ENCODE data around the gene PTGFRN. TPM values are rescaled to one million over a fixed set of nuclear protein-coding genes. Genes with fewer than 3 reads are reported as not detected.

The PTGFRN gene
- total and polyA plus RNA-seq, 2 of the 4 experiments (the other 2 are of a cell fraction), result 0.90 to 1.1 TPM

DNA sequence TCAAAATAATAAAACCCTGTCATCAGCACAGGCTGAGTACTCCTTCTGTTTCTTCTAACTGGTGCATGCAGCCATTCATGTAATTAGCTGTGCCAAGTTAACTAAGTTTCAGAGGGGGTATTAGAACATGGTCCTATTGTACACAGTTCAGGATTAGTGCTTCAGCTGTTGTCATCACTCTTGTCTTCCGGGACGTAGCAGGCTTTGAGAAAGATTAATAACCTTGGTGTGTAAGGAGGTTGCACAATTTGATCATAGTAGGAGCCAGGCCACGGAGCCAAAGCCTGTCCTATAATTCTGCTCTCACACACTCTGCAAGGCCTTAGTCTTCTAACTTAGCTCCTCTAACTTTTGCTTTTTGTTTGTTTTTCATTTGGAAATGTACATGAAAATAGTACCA, 44.7 kb downstream of the PTGFRN start:
- DNase-seq (no peak), ATAC-seq (ENCODE audit: low read depth) (no peak)
- Histone ChIP-seq H3K9me3 (ENCODE audit: control insufficient read depth, insufficient read depth, low read length) (no peaks in the 10 kb centered on the region), H3K79me1 (ENCODE audit: low read depth in 1 of 2, low read length in 2 of 2) (no peaks in the 10 kb centered on the region), H3K9me1 (ENCODE audit: insufficient read depth, low read length) (no peaks in the 10 kb centered on the region), H3K4me1 (ENCODE audit: control insufficient read depth, insufficient read depth, low read length) (no peaks in the 10 kb centered on the region), H3K36me3 (ENCODE audit: control insufficient read depth, insufficient read depth, low read length) (no peaks in the 10 kb centered on the region), H3K18ac (ENCODE audit: low read depth, low read length) (no peak overlapping the region), H3K27ac (ENCODE audit: insufficient read depth, low read length) (no peak overlapping the region), H3K4ac (ENCODE audit: low read depth, low read length) (no peak overlapping the region), H3K23ac (ENCODE audit: low read depth, low read length) (no peak overlapping the region), H3K56ac (ENCODE audit: extremely low read depth, insufficient read depth, low read length) (no peak overlapping the region), H2BK5ac (ENCODE audit: low read depth, low read length, poor library complexity, severe bottlenecking) (no peak overlapping the region), H3K4me2 (ENCODE audit: low read depth, low read length) (no peak overlapping the region), H3K4me3 (ENCODE audit: insufficient read depth, low read depth, low read length) (no peak overlapping the region), H2AK5ac (ENCODE audit: low read depth, low read length) (no peak overlapping the region), H3K14ac (replicated peaks; ENCODE audit: low read depth, low read length) (no peak overlapping the region), H2AFZ (replicated peaks; ENCODE audit: low read length, poor library complexity) (no peak overlapping the region), H4K8ac (ENCODE audit: low read depth in 2 of 2, low read length in 2 of 2) (no peak overlapping the region), H3K9ac (ENCODE audit: low read depth, low read length) (no peak overlapping the region), H2BK20ac (ENCODE audit: low read depth, low read length) (no peak overlapping the region), H4K20me1 (ENCODE audit: insufficient read depth, low read length) (no peaks in the 10 kb centered on the region), H4K91ac (ENCODE audit: insufficient read depth, low read depth, low read length) (no peak overlapping the region), H2AK9ac (replicated peaks; ENCODE audit: low read depth, low read length, poor library complexity) (no peak overlapping the region), H2BK120ac (ENCODE audit: low read depth, low read length) (no peak overlapping the region), H2BK15ac (ENCODE audit: low read depth, low read length) (no peak overlapping the region), H3K27me3 (ENCODE audit: control insufficient read depth, insufficient read depth, low read length) (no peaks in the 10 kb centered on the region; the same call in 1 of the 2 replicates), H4K5ac (ENCODE audit: low read depth, low read length) (no peak overlapping the region)
- in situ Hi-C loops (cut with MboI; ENCODE audit: low sequenced_read_pairs) (no loop called here), dilution Hi-C loops (cut with HindIII; ENCODE audit: low sequenced_read_pairs, unreplicated experiment) (no loop called here), intact Hi-C loops (cut with micrococcal nuclease) (no loop called here)
- POLR2A ChIA-PET (ENCODE audit: unreplicated experiment), result no interaction called here
- no TSS peak for BruUV-seq (replicated peaks)
- CTCF ChIA-PET, result no interaction called here
- WGBS, 2 experiments (ENCODE audit: extremely low coverage in 2 of 2, insufficient read length in 1 of 2), result no CpG with 5 or more reads among the region's 3 CpGs
- TF ChIP-seq RAD21 (IDR thresholded peaks at IDR 0.05; ENCODE audit: low read length) (no peak), NFE2L2 (IDR thresholded peaks at IDR 0.05; ENCODE audit: low read depth, low read length) (no peak), FOS (IDR thresholded peaks at IDR 0.05; ENCODE audit: low read depth, low read length) (no peak), CEBPB (IDR thresholded peaks at IDR 0.05; ENCODE audit: low read depth, low read length) (no peak), BHLHE40 (IDR thresholded peaks at IDR 0.05; ENCODE audit: low read depth, low read length) (no peak), MAZ (IDR thresholded peaks at IDR 0.05; ENCODE audit: borderline replicate concordance, low read depth, low read length) (no peak), POLR2A (IDR thresholded peaks at IDR 0.05; ENCODE audit: low read depth, low read length) (no peak), RCOR1 (IDR thresholded peaks at IDR 0.05; ENCODE audit: insufficient replicate concordance, low read length) (no peak), CHD1 (IDR thresholded peaks at IDR 0.05; ENCODE audit: low read depth, low read length) (no peak), RFX5 (IDR thresholded peaks at IDR 0.05; ENCODE audit: low read depth, low read length) (no peak), MXI1 (IDR thresholded peaks at IDR 0.05; ENCODE audit: borderline replicate concordance, low read depth, low read length) (no peak), SMC3 (IDR thresholded peaks at IDR 0.05; ENCODE audit: low read depth, low read length) (no peak), MAFK (IDR thresholded peaks at IDR 0.05; ENCODE audit: low read depth, low read length) (no peak)
- TF ChIP-seq, protein P1, sequence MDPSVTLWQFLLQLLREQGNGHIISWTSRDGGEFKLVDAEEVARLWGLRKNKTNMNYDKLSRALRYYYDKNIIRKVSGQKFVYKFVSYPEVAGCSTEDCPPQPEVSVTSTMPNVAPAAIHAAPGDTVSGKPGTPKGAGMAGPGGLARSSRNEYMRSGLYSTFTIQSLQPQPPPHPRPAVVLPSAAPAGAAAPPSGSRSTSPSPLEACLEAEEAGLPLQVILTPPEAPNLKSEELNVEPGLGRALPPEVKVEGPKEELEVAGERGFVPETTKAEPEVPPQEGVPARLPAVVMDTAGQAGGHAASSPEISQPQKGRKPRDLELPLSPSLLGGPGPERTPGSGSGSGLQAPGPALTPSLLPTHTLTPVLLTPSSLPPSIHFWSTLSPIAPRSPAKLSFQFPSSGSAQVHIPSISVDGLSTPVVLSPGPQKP (IDR thresholded peaks at IDR 0.05; ENCODE audit: borderline replicate concordance, low read depth, low read length), result no peak
- TF ChIP-seq, protein P2, sequence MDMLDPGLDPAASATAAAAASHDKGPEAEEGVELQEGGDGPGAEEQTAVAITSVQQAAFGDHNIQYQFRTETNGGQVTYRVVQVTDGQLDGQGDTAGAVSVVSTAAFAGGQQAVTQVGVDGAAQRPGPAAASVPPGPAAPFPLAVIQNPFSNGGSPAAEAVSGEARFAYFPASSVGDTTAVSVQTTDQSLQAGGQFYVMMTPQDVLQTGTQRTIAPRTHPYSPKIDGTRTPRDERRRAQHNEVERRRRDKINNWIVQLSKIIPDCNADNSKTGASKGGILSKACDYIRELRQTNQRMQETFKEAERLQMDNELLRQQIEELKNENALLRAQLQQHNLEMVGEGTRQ (IDR thresholded peaks at IDR 0.05; ENCODE audit: low read depth, low read length), result no peak
- TF ChIP-seq, protein P3, sequence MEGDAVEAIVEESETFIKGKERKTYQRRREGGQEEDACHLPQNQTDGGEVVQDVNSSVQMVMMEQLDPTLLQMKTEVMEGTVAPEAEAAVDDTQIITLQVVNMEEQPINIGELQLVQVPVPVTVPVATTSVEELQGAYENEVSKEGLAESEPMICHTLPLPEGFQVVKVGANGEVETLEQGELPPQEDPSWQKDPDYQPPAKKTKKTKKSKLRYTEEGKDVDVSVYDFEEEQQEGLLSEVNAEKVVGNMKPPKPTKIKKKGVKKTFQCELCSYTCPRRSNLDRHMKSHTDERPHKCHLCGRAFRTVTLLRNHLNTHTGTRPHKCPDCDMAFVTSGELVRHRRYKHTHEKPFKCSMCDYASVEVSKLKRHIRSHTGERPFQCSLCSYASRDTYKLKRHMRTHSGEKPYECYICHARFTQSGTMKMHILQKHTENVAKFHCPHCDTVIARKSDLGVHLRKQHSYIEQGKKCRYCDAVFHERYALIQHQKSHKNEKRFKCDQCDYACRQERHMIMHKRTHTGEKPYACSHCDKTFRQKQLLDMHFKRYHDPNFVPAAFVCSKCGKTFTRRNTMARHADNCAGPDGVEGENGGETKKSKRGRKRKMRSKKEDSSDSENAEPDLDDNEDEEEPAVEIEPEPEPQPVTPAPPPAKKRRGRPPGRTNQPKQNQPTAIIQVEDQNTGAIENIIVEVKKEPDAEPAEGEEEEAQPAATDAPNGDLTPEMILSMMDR (conservative IDR thresholded peaks at IDR 0.05; ENCODE audit: low read depth, low read length), result no peak
